Prostate gland (tissue), 2 donors: ENCODE data around the gene SRGAP1. TPM values are rescaled to one million over a fixed set of nuclear protein-coding genes. Genes with fewer than 3 reads are reported as not detected.
A peak's percentile ranks its signal among the peaks of the same experiment; 100 is the strongest.

Experiments
- DNase-seq: peaks from one replicate; pipeline ENCODE4 v3.0.0-alpha.2; 2019; ENCODE audit warnings: low spot score
- H3K27ac ChIP-seq, 2 donors: fragments of 200-600 bp; sonication (generic); 2 replicates each; pipeline ENCODE4 v1.5.1; 2017 to 2019
- H3K27me3 ChIP-seq: fragments of 200-600 bp; sonication (generic); replicated peaks from 2 replicates; pipeline ENCODE4 v1.5.1; 2019; ENCODE audit not compliant: insufficient read depth
- H3K36me3 ChIP-seq, 2 donors: fragments of 200-600 bp; sonication (generic); 1 replicate in 1 of 2; 2 replicates in 1 of 2; pipeline versions ENCODE4 v1.5.1 to v1.8.1; 2017 to 2019
- H3K4me1 ChIP-seq: fragments of 200-600 bp; sonication (generic); replicated peaks from 2 replicates; pipeline ENCODE4 v1.5.1; 2019
- H3K4me3 ChIP-seq, 2 donors: fragments of 200-600 bp; sonication (generic); 2 replicates each; pipeline ENCODE4 v1.5.1; 2017 to 2019
- H3K9me3 ChIP-seq: fragments of 200-600 bp; sonication (generic); 2 replicates; pipeline ENCODE4 v1.5.1; 2017
- POLR2A ChIP-seq: fragments of 450-650 bp; IDR thresholded peaks from one replicate; pipeline ENCODE4 v1.6.1; 2016; ENCODE audit warnings: antibody characterized with exemption, mild to moderate bottlenecking
- POLR2AphosphoS5 ChIP-seq: sonication (generic); formaldehyde crosslinking; IDR thresholded peaks from one replicate; pipeline ENCODE4 v1.6.1; 2017; ENCODE audit warnings: antibody characterized with exemption
- WGBS: methylation state at CpG from one replicate; pipeline ENCODE4 v1.1.5; 2018; 5-methylcytosine and 5-hydroxymethylcytosine counted together
- intact Hi-C: fragments of 100-400 bp; cut with DNase I; formaldehyde crosslinking; loops from one replicate; pipeline ENCODE4 v1.14.2; 2022
- total RNA-seq, 2 donors: library from RNA; depleted of rRNA; stranded (reverse); fragments of >200 nt; gene quantifications; one replicate each; pipeline ENCODE4 v1.1.0, GENCODE V29; 2016
- TF ChIP-seq, protein P1 (sequence below), 4 experiments: fragments of 200-600 bp in 2 of 4; fragments of 450-650 bp in 2 of 4; sonication (generic) in 2 of 4; IDR thresholded peaks; 1 replicate in 3 of 4; 2 replicates in 1 of 4; pipeline ENCODE4 v1.5.1; 2016 to 2019; ENCODE audit warnings: antibody characterized with exemption in 4 of 4, mild to moderate bottlenecking in 2 of 4, moderate library complexity in 2 of 4

SRGAP1 gene
- total RNA-seq, 2 donors from 2014 or later: 4.6 to 16.1 TPM

GRCh38 chr12:64175254-64175945 is 330.9 kb downstream of the SRGAP1 start:
- Histone ChIP-seq H3K4me1 (no peaks in the 10 kb centered on the region), H3K27me3 (no peaks in the 10 kb centered on the region), H3K9me3 (no peaks in the 10 kb centered on the region), H3K36me3 (no peaks in the 10 kb centered on the region), H3K4me3 (no peak overlapping the region), H3K27ac (no peak overlapping the region)
- TF ChIP-seq, protein P1, sequence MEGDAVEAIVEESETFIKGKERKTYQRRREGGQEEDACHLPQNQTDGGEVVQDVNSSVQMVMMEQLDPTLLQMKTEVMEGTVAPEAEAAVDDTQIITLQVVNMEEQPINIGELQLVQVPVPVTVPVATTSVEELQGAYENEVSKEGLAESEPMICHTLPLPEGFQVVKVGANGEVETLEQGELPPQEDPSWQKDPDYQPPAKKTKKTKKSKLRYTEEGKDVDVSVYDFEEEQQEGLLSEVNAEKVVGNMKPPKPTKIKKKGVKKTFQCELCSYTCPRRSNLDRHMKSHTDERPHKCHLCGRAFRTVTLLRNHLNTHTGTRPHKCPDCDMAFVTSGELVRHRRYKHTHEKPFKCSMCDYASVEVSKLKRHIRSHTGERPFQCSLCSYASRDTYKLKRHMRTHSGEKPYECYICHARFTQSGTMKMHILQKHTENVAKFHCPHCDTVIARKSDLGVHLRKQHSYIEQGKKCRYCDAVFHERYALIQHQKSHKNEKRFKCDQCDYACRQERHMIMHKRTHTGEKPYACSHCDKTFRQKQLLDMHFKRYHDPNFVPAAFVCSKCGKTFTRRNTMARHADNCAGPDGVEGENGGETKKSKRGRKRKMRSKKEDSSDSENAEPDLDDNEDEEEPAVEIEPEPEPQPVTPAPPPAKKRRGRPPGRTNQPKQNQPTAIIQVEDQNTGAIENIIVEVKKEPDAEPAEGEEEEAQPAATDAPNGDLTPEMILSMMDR (IDR thresholded peaks at IDR 0.05): no peak
- no peak for TF ChIP-seq POLR2AphosphoS5
- TF ChIP-seq POLR2A: no peak
- intact Hi-C loops: no loop called here
- no peak for DNase-seq
- 61% methylated on average over 2 of the region's 2 CpGs for WGBS

DNA sequence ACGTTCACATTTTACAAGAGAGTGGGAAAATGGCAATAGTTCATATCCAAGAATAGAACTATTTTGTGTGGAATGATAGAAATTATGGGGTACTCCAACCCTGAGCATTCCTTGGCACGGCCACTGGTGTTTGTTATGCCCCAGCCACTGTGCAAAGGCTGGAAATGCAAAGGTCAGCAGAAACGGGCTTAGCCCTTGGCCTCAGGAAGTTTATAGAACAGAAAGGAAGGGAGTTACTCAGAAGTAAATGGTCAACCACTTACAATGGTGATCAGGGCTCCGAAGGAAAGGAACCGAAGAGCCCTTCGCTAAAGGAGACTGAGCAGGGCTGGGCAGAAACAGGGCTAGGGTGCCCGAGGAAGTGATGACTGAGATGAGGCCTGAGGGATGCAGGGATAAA is 332.5 kb downstream of the SRGAP1 start:
- WGBS: 83% methylated on average over 7 of the region's 7 CpGs
- no peak for DNase-seq
- Histone ChIP-seq H3K36me3 (no peaks in the 10 kb centered on the region), H3K9me3 (no peaks in the 10 kb centered on the region), H3K27ac (no peak overlapping the region), H3K27me3 (no peaks in the 10 kb centered on the region), H3K4me1 (no peaks in the 10 kb centered on the region), H3K4me3 (no peak overlapping the region)
- intact Hi-C loops: no loop called here
- TF ChIP-seq, protein P1 (IDR thresholded peaks at IDR 0.05): no peak
- TF ChIP-seq POLR2A: no peak
- no peak for TF ChIP-seq POLR2AphosphoS5

DNA sequence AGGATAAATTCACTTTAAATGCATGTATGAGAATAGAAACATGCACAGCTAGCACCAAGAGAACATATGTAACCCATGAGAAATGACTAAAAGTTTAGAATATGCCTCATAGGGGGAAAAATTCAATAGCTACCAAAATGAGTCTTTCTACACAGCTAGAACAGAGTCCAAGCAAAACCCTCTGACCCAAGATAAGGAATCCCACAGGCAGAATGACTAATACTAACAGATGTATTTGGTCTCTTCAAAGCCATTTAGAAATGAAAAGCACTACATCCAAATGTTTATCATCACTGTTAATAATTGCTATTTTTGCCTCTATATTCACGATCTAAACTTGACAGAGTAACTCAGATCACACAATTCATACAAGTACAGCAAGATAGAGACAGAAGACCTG is 333.6 kb downstream of the SRGAP1 start:
- H3K27me3 ChIP-seq: no peaks in the 10 kb centered on the region
- intact Hi-C loops: no loop called here
- no peak overlapping the region for H3K27ac ChIP-seq
- TF ChIP-seq POLR2AphosphoS5 (no peak), POLR2A (no peak)
- TF ChIP-seq, protein P1 (IDR thresholded peaks at IDR 0.05): no peak
- no peaks in the 10 kb centered on the region for H3K9me3 ChIP-seq
- 81% methylated on average over 1 of the region's 1 CpG for WGBS
- no peak overlapping the region for H3K4me3 ChIP-seq
- no peak for DNase-seq
- H3K36me3 ChIP-seq: no peaks in the 10 kb centered on the region
- H3K4me1 ChIP-seq: no peaks in the 10 kb centered on the region

DNA sequence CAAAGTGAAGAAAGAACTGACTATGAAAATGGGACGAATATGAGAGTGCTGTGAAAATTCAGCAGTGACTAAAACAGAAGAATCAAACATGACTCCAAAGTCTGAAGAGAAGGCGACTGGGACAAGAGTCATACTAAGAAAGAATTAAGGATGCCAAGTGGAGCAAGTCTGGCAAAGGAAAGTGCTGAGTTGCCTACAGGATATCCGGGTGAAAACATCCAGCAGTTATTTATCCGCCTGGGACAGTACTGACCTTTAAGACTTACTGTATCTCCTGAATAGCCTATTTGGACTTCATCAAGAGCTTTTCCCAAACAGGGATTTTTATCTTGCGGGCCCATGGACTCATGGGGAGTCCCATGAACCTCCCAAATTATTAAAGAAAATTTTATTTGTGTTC is 336.5 kb downstream of the SRGAP1 start:
- DNase-seq: no peak
- TF ChIP-seq POLR2AphosphoS5 (no peak), POLR2A (no peak)
- TF ChIP-seq, protein P1 (IDR thresholded peaks at IDR 0.05): no peak
- WGBS: 64% methylated on average over 5 of the region's 5 CpGs
- Histone ChIP-seq H3K27me3 (no peaks in the 10 kb centered on the region), H3K27ac (peak overlapping the region in 1 of 2 donors; percentile 27), H3K4me1 (no peaks in the 10 kb centered on the region), H3K4me3 (no peak overlapping the region), H3K9me3 (no peaks in the 10 kb centered on the region), H3K36me3 (no peaks in the 10 kb centered on the region)
- intact Hi-C loops: loop anchor here (1.0 kb wide), 1 partner anchor 337 kb away; the partner anchor contains the start of gene SRGAP1
